DMS153 (cell line): ENCODE measurements around the gene PAF1.
"Not testable (repeated sequence)": the region's sequence is repeated elsewhere in the genome, so short reads cannot be mapped to it uniquely, and the experiment has no call there.

Experiments used
- DNase-seq: peaks from one replicate; lab custom pipeline; 2025; lab: John Stamatoyannopoulos, UW

The PAF1 gene

DNA sequence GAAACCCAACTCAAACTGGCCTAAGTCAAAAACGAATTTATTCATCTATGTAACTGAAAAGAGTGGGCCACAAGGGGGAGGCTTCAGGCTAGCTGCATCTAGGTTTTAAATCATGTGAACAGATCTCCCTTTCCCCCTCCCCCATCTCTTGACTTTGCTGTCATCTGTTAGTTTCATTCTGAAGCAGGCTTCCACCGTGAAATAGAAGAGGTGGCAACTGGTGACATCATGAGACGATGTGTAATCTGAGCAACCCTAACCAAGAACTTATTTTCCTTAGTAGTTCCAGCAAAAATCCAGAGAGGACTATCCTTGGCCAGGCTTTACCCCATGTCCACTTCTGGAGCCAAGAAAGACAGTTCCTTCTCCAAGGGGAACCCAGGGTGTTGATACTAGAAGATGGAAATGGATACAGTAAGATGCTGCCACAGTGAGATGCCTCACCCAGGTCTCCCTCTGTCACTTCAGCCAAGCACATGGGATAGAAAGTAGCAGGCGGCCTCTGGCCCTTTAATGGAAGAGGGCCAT is 39.3 kb downstream of the PAF1 start:
- no peak for DNase-seq

DNA sequence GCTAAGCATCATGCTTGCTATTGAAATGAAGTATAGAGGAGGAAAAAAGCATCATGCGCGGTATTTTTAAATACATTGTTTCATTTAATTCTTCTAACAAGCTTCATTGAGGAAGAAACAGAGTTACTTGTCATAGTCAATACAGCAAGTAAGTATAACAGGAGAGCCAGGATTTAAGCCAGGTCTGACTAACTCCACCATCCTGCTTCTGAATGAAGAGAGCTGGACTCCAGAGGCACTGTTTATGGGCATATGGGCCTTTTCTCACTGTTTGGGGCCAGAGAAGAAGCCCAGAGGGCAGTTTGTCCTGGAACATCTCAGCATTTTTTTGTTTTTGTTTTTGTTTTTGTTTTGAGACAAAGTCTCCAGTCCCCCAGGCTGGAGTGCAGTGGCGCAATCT is 40.8 kb downstream of the PAF1 start:
- DNase-seq: no peak

DNA sequence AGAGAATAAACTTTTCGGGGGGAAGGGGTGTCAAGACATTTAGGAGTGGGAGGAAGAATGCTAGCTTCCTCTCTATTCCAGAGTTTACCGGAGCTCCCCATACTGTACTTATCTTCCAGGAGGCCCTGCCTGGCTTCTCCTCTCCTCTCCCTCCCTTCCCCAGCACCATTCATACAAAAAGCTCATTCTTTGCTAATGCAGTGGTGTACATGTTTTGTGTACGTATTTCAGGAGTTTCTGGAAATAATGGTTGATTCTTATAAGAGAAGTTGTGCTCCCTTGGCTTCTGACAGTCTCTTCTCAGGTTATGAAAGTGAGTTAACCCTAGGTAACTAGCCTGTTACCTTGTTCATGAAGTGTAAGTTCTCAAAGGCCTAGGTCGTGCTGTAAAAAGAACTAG is 41.6 kb downstream of the PAF1 start:
- no peak for DNase-seq

DNA sequence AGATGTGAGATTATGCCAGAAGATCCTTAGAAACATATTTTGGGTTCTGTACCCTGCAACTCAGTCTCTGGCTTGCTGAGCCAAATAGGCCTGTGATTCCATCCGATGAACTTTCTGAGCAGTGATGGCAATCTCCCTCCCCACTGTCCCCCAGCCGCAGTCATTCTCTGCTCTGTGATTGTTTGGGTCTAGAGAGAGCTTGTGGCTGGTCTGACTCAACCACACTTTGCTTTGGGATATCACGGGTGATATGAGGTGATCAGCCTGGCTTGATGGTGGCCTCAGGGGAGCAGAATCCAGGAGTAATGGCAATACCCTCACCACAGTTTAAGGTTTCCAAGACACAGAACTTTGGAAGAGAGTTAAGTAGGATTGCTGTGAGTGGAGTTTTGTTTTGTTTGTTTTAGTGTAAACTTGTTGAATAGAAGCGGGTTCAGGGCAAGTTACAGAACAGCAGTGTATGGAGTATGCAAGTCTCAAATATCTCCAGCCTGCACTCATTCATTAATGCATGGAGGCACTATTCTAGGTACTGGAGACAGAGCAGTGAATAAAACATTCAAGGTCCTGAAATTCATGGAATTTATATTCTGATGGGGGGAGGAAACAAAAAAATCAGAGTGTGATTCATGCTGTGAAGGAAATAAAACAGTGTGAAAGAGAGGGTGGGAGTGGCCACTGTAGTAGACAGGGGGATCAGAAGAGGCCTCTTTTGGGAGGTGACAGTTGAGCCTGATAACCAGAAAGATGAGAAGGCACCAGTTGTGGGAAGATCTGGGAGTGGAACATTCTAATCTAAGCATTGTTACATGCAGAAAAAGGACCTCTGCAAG is 43.4 kb downstream of the PAF1 start:
- DNase-seq: no peak

DNA sequence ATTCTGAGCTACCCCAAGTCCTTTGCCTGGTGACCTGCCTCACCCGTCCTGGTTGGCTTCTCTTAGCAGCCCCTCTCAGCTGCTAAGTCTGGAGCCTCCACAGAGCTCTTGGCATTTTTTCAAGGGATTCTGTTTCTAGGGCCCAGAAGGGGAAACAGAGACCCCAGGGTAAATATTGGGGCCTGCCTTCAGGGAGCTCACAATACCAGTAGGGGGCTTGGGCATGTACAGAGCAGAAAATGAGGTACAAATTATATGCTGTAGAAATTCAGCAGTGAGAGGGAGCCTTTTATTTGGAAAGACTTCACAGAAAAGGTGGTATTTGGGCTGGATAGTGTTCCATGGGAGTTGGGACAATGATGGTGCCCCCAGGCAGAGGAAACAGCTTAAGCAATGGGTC is 45.0 kb downstream of the PAF1 start:
- DNase-seq: no peak

DNA sequence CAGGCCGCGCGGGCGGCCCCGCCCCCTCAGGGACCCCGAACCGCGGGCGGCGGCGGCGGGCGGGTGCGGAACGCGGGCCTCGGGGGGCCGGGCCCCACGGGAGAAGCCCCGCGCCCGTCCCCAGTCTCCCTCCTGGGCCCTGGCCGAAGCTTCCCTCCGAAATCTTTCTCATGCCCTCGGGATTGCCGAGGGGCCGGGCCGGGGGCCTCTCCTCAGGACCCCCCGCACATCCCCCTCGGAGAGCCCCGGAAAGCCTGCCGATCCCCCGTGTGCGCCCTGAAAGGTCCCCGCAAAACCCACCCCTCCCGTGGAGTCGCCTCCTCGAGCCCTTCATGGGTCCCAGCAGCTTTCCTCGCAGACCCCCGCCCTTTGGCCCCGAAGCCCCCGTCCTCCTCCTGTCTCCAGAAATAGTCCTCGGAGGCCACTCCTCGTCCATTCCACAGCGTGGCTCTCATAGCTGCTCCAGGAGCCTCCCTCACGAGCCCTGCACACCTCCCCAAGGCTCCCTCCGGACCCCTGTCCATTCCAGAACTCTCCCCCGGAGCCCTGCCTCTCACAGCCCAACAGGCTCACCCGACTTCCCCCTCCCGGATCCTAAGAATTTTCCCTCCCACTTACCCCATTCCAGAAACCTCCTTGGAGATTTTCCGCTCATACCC is 48.1 kb downstream of the PAF1 start:
- no peak for DNase-seq

DNA sequence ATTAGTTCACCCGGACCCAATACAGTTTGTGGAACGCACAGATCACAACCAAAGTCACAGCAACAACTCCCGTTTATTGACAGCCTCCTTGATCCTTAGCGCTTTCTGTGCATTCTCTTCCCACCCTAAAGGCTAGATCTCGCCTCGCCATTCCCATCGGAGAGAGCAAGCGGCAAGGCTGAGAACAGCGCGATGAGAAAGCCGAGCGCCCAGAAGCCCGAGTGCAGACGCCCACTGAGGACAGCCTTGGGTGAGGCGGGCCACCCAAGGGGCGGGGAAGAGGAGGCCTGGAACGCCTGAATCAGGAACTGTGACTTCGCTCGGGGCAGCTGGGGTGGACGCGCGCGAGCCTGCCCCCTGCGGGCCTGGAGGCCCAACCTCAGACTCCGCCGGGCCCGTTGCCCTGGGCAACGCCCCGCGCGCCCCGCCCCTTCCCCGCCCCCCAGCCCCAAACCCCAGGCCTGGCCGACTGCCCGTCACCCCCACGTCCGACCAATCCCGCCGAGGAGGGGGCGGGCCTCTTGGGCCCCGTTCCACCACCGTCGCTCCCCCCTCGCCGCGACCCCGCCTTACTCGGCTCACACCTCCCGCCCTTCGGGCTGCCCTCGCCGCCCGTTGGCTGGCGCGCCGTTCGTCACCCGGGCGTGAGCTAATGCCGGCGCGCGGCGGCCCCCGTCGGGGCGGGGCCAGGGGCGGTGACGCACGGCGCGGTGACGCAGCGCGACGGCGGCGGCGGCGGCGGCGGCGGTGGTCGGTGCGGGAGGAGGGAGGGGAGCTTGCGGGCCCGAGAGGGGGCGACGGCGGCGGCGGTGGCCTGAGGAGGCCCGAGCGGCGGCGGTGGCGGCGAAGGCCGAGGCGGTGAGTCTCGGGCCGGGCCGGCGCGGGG is 48.9 kb downstream of the PAF1 start, which contains the start of gene SAMD4B:
Gene SAMD4B, plus strand, starts transcription at position 703 of the 886 bp plus-strand sequence. CDS start 14,473 bp downstream, outside the sequence.
- DNase-seq: peak; percentile 92

DNA sequence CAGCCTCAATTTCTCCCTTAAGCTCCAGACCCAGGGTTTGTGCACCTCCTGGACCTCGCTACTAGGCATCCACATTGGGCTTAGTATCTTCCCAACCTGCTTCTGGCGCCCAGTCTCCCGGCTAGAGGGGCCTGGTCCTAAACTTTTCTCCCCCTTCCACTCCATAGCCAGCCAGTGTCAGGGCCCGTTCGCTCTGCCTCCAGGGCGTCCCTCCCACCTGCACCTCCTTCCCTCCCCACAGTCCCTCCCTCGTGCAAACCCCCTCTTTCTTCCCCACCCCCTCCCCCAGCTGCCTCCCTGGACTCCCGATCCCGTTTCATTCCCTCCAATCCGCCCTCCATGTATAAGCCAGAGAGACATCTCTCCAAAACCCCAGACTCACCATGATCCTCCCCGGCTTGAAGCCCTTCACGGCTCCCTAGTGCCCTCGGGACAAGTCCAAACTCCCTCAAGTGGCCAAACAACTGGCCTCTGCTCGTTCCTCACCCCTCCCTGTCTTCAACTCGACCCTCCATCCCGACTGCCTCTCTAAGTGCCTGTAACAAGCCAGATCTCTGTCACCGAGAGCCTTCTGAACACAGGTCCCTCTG is 49.7 kb downstream of the PAF1 start:
- DNase-seq: no peak

DNA sequence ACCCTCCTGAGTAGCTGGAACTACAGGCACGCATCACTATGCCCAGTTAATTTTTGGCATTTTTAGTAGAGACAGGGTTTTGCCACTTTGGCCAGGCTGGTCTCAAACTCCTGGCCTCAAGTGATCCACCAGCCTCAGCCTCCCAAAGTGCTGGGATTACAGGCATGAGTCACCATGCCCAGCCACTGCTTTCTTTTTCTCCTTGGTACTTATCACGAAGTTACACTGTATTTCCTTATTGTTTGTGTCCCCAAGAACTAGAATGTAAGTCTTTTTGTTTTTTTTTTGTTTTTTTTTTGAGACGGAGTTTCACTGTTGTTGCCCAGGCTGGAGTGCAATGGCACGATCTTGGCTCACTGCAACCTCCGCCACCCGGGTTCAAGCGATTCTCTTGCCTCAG is 50.8 kb downstream of the PAF1 start:
- DNase-seq: not testable (repeated sequence)

DNA sequence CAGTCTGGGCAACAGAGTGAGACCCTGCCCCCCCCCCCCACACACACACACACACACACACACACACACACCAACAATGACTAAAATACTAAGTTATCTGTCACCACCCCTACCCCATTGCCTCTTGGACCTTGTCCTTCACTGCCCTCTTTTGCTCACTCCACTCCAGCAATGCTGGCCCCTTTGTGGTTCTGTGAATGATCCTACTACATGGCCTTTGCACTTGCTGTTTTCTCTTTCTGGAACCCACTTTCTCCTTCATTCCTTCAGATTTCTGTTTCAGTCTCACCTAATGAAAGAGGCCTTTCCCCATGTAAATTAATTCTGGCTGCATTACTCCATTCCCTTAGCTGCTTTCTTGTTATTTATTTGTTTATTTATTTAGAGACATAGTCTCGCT is 51.2 kb downstream of the PAF1 start:
- no peak for DNase-seq

DNA sequence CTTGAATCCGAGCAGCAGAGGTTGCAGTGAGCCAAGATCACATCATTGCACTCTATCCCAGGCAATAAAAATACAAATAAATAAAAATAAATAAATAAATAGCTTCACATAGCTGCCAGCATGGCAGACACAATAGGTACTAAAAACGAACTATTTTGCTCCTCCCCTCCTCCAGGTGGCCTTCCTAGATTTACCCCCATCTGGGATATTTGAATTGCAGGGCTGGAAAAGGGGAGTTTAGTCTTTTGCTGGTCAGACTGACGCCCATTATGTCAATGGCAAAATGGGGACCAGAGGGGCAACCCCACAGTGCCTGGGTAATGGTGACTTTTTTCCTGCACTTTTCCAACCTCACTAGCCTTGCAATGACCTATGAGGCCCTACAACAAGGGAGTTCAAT is 54.4 kb downstream of the PAF1 start:
- DNase-seq: no peak
